Astrocyte of the spinal cord (primary cell): ENCODE results near the gene KNTC1.

Source experiments
- DNase-seq: peaks from one replicate; pipeline ENCODE4 v3.0.0; 2011; ENCODE audit warnings: low read depth, low spot score
- H3K4me3 ChIP-seq: 2 replicates; pipeline ENCODE4 v1.5.1; 2011; ENCODE audit warnings: low read depth, mild to moderate bottlenecking, low read length, moderate library complexity
- CTCF ChIP-seq: IDR thresholded peaks from 2 replicates; pipeline ENCODE4 v1.5.1; 2012; ENCODE audit warnings: low read depth, mild to moderate bottlenecking, low read length, inconsistent platforms
- in situ Hi-C: cut with HindIII; loops from 2 replicates; pipeline ENCODE4 v1.10.0; 2017; ENCODE audit warnings: low sequenced_read_pairs

The KNTC1 gene

DNA sequence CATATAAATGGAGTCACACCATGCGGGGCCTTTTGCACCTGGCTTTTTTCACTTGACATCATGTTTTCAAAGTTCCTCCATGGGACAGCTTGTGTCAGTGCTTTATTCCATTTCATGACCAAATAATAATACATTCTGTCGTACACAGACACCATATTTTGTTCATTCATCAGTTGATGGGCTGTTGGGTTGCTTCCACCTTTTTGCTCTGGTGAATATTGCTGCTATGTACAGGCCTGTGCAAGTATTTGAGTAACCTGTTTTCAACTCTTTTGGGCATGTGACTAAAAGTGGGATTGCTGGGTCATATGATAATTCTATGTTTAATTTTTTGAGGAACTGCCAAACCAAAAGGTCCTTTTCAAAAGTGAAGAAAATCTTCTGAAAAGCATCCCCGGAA lies 129.2 kb downstream of the KNTC1 start:
- TF ChIP-seq CTCF = no peak
- H3K4me3 ChIP-seq = no peak overlapping the region
- no peak for DNase-seq
- in situ Hi-C loops = no loop called here

DNA sequence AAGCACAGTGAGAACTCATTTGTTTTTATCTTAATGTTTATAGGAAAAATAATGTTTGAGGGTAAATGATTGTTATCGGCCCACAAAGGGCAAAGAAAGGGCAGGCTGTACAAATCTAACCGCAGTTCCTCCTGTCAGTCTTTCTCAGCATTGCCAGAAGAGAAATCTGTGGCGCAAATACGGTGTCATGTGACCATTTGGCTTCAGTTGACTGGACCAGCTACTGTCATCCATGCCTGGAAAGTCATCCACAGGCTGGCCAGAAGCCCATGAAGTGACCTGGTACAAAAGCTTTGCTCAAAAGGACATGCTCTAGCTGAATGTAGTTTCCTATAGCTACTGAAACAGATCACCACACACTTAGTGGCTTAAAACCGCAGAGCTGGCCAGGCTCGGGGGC lies 132.5 kb downstream of the KNTC1 start:
- DNase-seq = no peak
- in situ Hi-C loops = no loop called here
- TF ChIP-seq CTCF = no peak
- no peak overlapping the region for H3K4me3 ChIP-seq

- no peak for DNase-seq
- TF ChIP-seq CTCF = no peak
- in situ Hi-C loops = no loop called here
- H3K4me3 ChIP-seq = no peak overlapping the region
These were observed 134.2 kb downstream of the KNTC1 start for GRCh38 chr12:122661246-122661645.

GRCh38 chr12:122661938-122662337 lies 134.9 kb downstream of the KNTC1 start:
- H3K4me3 ChIP-seq = no peak overlapping the region
- in situ Hi-C loops = no loop called here
- TF ChIP-seq CTCF = no peak
- DNase-seq = no peak

DNA sequence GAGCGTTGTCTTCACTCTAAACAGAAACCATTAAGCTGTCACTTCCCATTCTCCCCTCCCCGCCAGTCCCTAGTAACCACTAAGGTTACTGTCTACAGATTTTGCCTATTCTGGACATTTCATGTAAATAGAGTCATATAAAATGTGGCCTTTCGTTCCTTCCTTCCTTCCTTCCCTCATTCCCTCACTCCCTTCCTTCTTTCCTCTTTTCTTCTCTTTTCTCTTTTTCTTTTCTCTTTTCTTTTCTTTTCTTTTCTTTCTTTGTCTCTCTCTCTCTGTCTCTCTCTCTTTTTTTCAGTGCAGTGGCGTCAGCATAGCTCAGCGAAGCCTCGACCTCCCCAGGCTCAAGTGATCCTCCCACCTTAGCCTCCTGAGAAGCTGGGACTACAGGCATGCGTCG lies 138.3 kb downstream of the KNTC1 start:
- TF ChIP-seq CTCF = no peak
- DNase-seq = no peak
- no peak overlapping the region for H3K4me3 ChIP-seq
- in situ Hi-C loops = no loop called here

GRCh38 chr12:122665759-122666158 lies 138.7 kb downstream of the KNTC1 start:
- DNase-seq = no peak
- TF ChIP-seq CTCF = no peak
- H3K4me3 ChIP-seq = no peak overlapping the region
- in situ Hi-C loops = no loop called here

GRCh38 chr12:122668268-122668667 lies 141.2 kb downstream of the KNTC1 start:
- DNase-seq = no peak
- H3K4me3 ChIP-seq = no peak overlapping the region
- in situ Hi-C loops = no loop called here
- no peak for TF ChIP-seq CTCF
